AG10803 (cell line): ENCODE results near the gene PPARD.
"Not testable (repeated sequence)": the region's sequence is repeated elsewhere in the genome, so short reads cannot be mapped to it uniquely, and the experiment has no call there.

Experiments used
- DNase-seq: peaks from one replicate; pipeline ENCODE4 v3.0.0; 2010; ENCODE audit warnings: low read depth
- H3K4me3 ChIP-seq: 2 replicates; pipeline ENCODE4 v1.5.1; 2011; ENCODE audit warnings: mild to moderate bottlenecking, low read length, control low read depth
- CTCF ChIP-seq: conservative IDR thresholded peaks from 2 replicates; pipeline ENCODE4 v1.5.1; 2011; ENCODE audit warnings: mild to moderate bottlenecking, low read length, control low read depth, inconsistent platforms

Gene PPARD

GRCh38 chr6:35297601-35298481 is 44.5 kb upstream of the PPARD start, which contains the start of gene DEF6:
DEF6 (plus strand) TSS chr6:35297818; CDS start chr6:35297857, 39 bp downstream.
- peak; percentile 68 for DNase-seq
- TF ChIP-seq CTCF = peak; percentile 58
- peak within 1 kb of the TSS; percentile 46 for H3K4me3 ChIP-seq

GRCh38 chr6:35298625-35299140 is 43.7 kb upstream of the PPARD start:
- H3K4me3 ChIP-seq = no peak overlapping the region
- no peak for TF ChIP-seq CTCF
- no peak for DNase-seq

GRCh38 chr6:35299674-35300073 is 42.7 kb upstream of the PPARD start:
- TF ChIP-seq CTCF = no peak
- no peak for DNase-seq
- no peak overlapping the region for H3K4me3 ChIP-seq

GRCh38 chr6:35300848-35301247 is 41.5 kb upstream of the PPARD start:
- DNase-seq = no peak
- TF ChIP-seq CTCF = no peak
- H3K4me3 ChIP-seq = no peak overlapping the region

- TF ChIP-seq CTCF = no peak
- DNase-seq = no peak
- H3K4me3 ChIP-seq = no peak overlapping the region
Measured at GRCh38 chr6:35302604-35303241, 39.6 kb upstream of the PPARD start.

- no peak for DNase-seq
- TF ChIP-seq CTCF = no peak
- H3K4me3 ChIP-seq = no peak overlapping the region
Measured at GRCh38 chr6:35304299-35304698, 38.1 kb upstream of the PPARD start.

- TF ChIP-seq CTCF = no peak
Measured at GRCh38 chr6:35305117-35305516, 37.2 kb upstream of the PPARD start.

GRCh38 chr6:35307138-35307537 is 35.2 kb upstream of the PPARD start:
- H3K4me3 ChIP-seq, DNase-seq: not testable (repeated sequence)

More at GRCh38 chr6:35305117-35305516, 37.2 kb upstream of the PPARD start:
- DNase-seq = no peak
- H3K4me3 ChIP-seq = no peak overlapping the region

GRCh38 chr6:35308543-35308942 is 33.8 kb upstream of the PPARD start:
- H3K4me3 ChIP-seq, DNase-seq: not testable (repeated sequence)
